GM06990 (cell line): ENCODE measurements around the gene SLC2A10.

Experiments
- DNase-seq: peaks from one replicate; pipeline ENCODE4 v3.0.0-alpha.2; 2011; ENCODE audit not compliant: insufficient read length; ENCODE audit errors: extremely low read depth
- H3K27me3 ChIP-seq: replicated peaks from 2 replicates; pipeline ENCODE4 v1.6.0; 2011; ENCODE audit warnings: low read length; ENCODE audit not compliant: control insufficient read depth, insufficient read depth
- H3K36me3 ChIP-seq: 2 replicates; pipeline ENCODE4 v1.5.1; 2011; ENCODE audit warnings: low read length; ENCODE audit not compliant: control insufficient read depth, insufficient read depth
- H3K4me3 ChIP-seq: replicated peaks from 2 replicates; pipeline ENCODE4 v1.5.1; 2011; ENCODE audit warnings: low read depth, mild to moderate bottlenecking, control low read depth, low read length
- TF ChIP-seq, protein P1 (sequence below): IDR thresholded peaks from 2 replicates; pipeline ENCODE4 v1.5.1; 2011; ENCODE audit warnings: low read length, control low read depth, mild to moderate bottlenecking, inconsistent platforms; ENCODE audit not compliant: insufficient read depth, poor library complexity, severe bottlenecking

Gene SLC2A10

DNA sequence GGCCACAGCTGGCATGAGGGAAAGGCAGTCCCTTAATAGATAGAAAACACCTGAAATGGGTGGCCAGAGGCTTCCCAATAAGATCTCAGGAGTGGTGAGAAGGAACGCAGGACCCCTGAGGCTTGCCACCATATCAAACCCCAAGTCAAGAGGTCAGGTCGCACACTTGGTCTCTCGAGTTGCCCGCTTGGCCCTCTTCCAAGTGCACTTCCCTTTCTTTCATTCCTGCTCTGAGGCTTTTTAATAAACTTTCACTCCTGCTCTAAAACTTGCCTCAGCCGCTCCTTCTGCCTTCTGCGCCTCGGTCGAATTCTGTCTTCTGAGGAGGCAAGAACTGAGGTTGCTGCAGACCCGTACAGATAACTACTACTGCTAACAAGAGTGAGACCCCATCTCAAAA lies 64.2 kb downstream of the SLC2A10 start:
- no peak overlapping the region for H3K4me3 ChIP-seq
- no peaks in the 10 kb centered on the region for H3K36me3 ChIP-seq
- TF ChIP-seq, protein P1, sequence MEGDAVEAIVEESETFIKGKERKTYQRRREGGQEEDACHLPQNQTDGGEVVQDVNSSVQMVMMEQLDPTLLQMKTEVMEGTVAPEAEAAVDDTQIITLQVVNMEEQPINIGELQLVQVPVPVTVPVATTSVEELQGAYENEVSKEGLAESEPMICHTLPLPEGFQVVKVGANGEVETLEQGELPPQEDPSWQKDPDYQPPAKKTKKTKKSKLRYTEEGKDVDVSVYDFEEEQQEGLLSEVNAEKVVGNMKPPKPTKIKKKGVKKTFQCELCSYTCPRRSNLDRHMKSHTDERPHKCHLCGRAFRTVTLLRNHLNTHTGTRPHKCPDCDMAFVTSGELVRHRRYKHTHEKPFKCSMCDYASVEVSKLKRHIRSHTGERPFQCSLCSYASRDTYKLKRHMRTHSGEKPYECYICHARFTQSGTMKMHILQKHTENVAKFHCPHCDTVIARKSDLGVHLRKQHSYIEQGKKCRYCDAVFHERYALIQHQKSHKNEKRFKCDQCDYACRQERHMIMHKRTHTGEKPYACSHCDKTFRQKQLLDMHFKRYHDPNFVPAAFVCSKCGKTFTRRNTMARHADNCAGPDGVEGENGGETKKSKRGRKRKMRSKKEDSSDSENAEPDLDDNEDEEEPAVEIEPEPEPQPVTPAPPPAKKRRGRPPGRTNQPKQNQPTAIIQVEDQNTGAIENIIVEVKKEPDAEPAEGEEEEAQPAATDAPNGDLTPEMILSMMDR = no peak
- no peaks in the 10 kb centered on the region; the same call in 1 of the 2 replicates for H3K27me3 ChIP-seq
- no peak for DNase-seq

DNA sequence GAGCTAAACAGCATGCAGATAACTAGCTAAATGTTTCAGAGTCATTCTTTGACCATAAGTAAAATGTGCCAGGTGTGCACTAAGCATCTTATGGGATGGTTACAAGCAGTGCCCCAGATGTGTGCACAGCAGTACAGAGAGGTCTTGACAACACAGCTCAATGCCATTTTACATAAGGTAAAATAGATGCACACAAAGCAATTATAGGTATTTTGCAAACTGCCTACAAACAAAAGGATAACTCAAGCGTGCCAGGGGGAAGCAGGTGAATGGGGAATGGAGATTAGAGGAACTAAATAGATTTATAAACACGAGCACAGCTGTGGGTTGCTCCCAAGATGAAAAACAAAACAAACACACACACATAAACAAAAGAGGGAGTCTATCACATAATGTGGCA lies 64.8 kb downstream of the SLC2A10 start:
- no peaks in the 10 kb centered on the region; the same call in 1 of the 2 replicates for H3K27me3 ChIP-seq
- H3K36me3 ChIP-seq = no peaks in the 10 kb centered on the region
- TF ChIP-seq, protein P1 = no peak
- DNase-seq = no peak
- no peak overlapping the region for H3K4me3 ChIP-seq

GRCh38 chr20:46774943-46775560 lies 65.6 kb downstream of the SLC2A10 start:
- Histone ChIP-seq H3K4me3 (no peak overlapping the region), H3K36me3 (no peaks in the 10 kb centered on the region), H3K27me3 (no peaks in the 10 kb centered on the region; the same call in 1 of the 2 replicates)
- DNase-seq = no peak
- TF ChIP-seq, protein P1 = no peak

- Histone ChIP-seq H3K36me3 (no peaks in the 10 kb centered on the region), H3K4me3 (no peak overlapping the region), H3K27me3 (no peaks in the 10 kb centered on the region; the same call in 1 of the 2 replicates)
- TF ChIP-seq, protein P1 = no peak
- DNase-seq = no peak
Observed at GRCh38 chr20:46775806-46776205, 66.4 kb downstream of the SLC2A10 start.

- no peaks in the 10 kb centered on the region; the same call in 1 of the 2 replicates for H3K27me3 ChIP-seq
Observed at GRCh38 chr20:46777331-46777730, 67.9 kb downstream of the SLC2A10 start.

More at GRCh38 chr20:46777331-46777730, 67.9 kb downstream of the SLC2A10 start:
- TF ChIP-seq, protein P1 = no peak
- no peak overlapping the region for H3K4me3 ChIP-seq
- no peaks in the 10 kb centered on the region for H3K36me3 ChIP-seq
- no peak for DNase-seq
